Left cardiac atrium (tissue), 4 donors: ENCODE data around the gene PLCG1. TPM values are rescaled to one million over a fixed set of nuclear protein-coding genes. Genes with fewer than 3 reads are reported as not detected.
"Not testable (repeated sequence)": the region's sequence is repeated elsewhere in the genome, so short reads cannot be mapped to it uniquely, and the experiment has no call there.

Source experiments
- ATAC-seq, 2 donors: fragments of 200-7000 bp; cut with Tn5 transposase; one replicate each; pipeline ENCODE4 v1.9.1; 2020; ENCODE audit warnings: mild to moderate bottlenecking in 2 of 2, moderate library complexity in 2 of 2
- DNase-seq: peaks from one replicate; pipeline ENCODE4 v3.0.0-alpha.2; 2020
- intact Hi-C, 2 donors: fragments of 100-400 bp; cut with DNase I; formaldehyde crosslinking; loops; one replicate each; pipeline versions ENCODE4 v1.14.1 to v1.15.1; 2022 to 2023
- long read RNA-seq: library from polyadenylated mRNA; unstranded; transcript quantifications from one replicate; pipeline ENCODE4 v2.0.0, GENCODE V29; 2021
- total RNA-seq, 2 donors: library from RNA; stranded (reverse); fragmentation: NEBNext Ultra II Directional; extraction: Animal tissue kit (Norgen Biotek cat#: 25700); gene quantifications; one replicate each; pipeline ENCODE4 v1.2.1, GENCODE V29; 2021
- donor health status: DM: no; HTN: yes; CAD: no.
- donor health status: DM: no; HTN: yes; CAD: no; lungs with severe emphysema.
- donor health status: DM: yes; HTN: yes; CAD: no.
- donor health status: Dilated cardiomyopathy.

The PLCG1 gene
- 10 to 100 TPM; 40.0 to 64.8 TPM for total RNA-seq
- long read RNA-seq, partial matches to known transcripts: 8 of 11 reads
- long read RNA-seq, other reads (novel, unspliced or antisense): 3 of 11 reads

DNA sequence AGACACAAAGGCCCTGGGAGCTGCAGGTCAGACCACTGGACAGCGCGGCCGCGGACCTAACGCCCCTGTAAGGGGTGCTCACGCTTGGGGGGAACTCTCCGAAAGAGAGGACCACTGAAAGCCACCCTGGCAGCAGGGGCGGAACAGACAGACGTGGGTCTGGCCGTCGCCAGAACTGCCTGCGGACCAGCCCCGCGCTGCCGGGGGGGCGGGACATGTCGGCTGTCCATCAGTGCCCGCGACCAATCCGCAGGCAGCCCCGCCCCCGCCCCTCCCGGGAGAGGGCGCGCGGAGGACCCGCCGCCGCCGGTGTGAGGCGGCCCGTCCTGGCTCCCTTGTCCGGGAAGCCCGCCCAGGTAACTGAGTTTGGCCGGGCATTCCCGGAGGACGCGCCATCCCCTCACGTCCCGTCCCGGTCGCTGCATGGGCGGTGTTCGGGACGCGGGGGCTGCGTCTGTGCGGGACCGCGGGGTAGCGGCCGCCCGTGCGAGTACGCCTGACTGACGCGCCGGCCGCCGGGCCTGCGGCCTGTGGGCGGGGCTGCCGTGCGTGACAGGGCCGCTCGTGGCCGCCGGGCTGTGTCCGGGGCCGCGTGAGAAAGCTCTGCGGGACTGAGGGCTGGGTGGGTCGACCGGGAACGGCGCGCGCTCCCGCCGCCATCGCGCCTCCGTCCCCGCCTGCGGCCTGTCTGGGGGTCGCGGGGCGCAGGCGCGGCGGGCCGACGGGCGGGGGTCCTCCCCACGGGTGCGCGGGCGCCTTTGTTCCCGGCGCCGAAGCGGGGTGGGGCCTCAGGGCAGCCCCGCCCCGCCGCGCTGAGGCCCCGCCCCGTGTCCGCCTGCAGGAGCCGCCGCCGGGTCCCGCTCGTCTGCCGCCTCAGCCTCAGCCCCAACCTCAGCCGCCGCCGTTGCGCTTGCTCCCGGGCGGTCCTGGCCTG is at the start of gene PLCG1:
TSS of gene PLCG1 (plus strand) at position 864 of the 934 bp plus-strand sequence. CDS start 99 bp downstream, outside the sequence.
- ATAC-seq (peak; percentile 88 to 90), DNase-seq (peak; percentile 93)
- intact Hi-C loops: loop anchor here in 1 of 2 donors (5.0 to 10.0 kb wide), 2 partner anchors 205 to 268 kb away; partner anchors contain the start of gene LPIN3

- DNase-seq: no peak
- no peak for ATAC-seq
- intact Hi-C loops: no loop called here
Measured at GRCh38 chr20:41087777-41088176, 49.6 kb upstream of the PLCG1 start.

- ATAC-seq: no peak
- DNase-seq: no peak
- intact Hi-C loops: no loop called here
Measured at GRCh38 chr20:41089555-41089954, 47.8 kb upstream of the PLCG1 start.

DNA sequence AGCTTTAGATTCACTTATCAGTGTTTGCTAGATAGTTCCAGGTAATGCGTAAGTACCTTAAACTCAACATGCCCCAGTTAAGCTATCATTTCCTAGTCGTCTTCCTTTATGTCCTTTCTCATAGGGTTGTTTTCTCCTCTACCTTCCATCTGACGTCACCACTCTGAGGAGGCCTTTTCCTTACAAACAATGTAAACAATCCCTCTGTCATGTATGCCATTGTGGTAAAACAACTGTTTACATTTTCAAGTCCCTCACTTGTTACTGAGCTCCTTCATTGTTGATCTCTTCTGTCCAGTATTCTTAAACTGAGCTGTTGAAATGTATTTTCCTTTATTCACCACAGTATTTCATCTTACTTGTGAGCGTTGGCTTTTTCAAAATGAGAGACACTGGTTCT is 45.4 kb upstream of the PLCG1 start:
- intact Hi-C loops: no loop called here
- ATAC-seq (no peak), DNase-seq (no peak)

GRCh38 chr20:41094353-41095055 is 42.8 kb upstream of the PLCG1 start:
- intact Hi-C loops: loop anchor here (2.0 to 5.0 kb wide), 4 partner anchors 102 to 127 kb away; no protein-coding TSS in a partner anchor
- ATAC-seq: peak in 1 of 2 donors; percentile 62
- DNase-seq: no peak

GRCh38 chr20:41095110-41095969 is 42.0 kb upstream of the PLCG1 start:
- intact Hi-C loops: loop anchor here (2.0 to 5.0 kb wide), 4 partner anchors 103 to 128 kb away; no protein-coding TSS in a partner anchor
- ATAC-seq: peak in 1 of 2 donors; percentile 74
- peak; percentile 61 for DNase-seq

DNA sequence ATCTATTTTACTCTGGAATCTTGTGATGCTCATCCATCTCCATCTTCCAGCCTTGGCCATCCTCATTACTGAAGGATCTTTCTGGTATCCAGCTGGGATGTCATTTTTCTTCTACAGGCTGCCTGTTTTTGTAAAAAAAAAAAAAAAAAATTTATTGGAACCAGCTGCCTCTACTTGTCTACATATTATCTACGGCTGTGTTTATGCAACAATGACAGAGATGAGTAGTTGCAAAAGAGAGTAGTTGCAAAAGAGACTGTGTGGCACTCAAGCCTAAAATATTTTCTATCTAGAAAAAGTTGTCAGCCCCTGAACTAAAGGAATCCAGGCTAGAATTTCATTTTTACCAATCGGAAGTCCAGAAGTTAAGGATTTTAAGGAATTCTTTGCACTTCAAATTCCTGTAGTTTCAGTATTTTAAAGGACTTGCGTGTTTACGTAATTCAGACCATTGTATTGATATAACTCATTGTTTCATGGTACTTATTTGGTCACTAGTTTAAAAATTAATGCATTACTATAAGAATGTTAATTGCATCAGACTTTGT is 38.6 kb upstream of the PLCG1 start:
- intact Hi-C loops: loop anchor here in 1 of 2 donors (5.0 kb wide), 2 partner anchors 106 to 131 kb away; no protein-coding TSS in a partner anchor
- DNase-seq (no peak), ATAC-seq (peak in 1 of 2 donors; percentile 63)

DNA sequence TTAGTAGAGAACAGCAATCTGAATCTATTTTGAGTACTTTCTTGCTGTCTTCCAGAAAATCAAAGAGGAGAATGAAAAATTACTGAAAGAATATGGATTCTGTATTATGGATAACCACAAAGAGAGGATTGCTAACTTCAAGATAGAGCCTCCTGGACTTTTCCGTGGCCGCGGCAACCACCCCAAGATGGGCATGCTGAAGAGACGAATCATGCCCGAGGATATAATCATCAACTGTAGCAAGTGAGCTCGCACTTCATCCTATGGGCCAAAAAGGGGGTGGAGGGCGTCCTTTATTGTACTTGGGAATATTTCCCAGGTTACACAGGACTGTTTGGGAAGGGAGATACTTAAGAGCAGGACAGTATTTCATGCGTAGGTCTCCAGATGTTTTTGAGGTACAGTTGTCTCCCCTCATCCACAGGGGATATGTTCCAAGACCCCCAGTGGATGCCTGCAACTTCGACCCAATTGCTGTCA is 37.3 kb upstream of the PLCG1 start:
- ATAC-seq (no peak), DNase-seq (no peak)
- intact Hi-C loops: no loop called here

- ATAC-seq: no peak
- DNase-seq: no peak
- intact Hi-C loops: no loop called here
Measured at GRCh38 chr20:41101660-41102059, 35.7 kb upstream of the PLCG1 start.

- DNase-seq (no peak), ATAC-seq (no peak)
- intact Hi-C loops: no loop called here
Measured at GRCh38 chr20:41108531-41108930, 28.8 kb upstream of the PLCG1 start.

DNA sequence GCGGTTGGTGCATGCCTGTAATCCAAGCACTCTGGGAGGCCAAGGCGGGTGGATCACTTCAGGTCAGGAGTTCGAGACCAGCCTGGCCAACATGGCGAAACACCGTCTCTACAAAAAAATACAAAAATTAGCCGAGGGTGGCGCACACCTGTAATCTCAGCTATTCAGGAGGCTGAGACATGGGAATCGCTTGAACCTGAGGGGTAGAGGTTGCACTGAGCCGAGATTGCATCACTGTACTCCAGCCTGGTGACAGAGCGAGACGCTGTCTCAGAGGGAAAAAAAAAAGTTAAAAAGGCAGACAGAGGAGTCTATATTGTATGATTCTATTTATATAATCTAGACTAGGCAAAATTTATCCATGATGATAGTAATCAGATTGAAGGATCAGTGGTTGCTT is 27.3 kb upstream of the PLCG1 start:
- no peak for ATAC-seq
- DNase-seq: no peak
- intact Hi-C loops: no loop called here

DNA sequence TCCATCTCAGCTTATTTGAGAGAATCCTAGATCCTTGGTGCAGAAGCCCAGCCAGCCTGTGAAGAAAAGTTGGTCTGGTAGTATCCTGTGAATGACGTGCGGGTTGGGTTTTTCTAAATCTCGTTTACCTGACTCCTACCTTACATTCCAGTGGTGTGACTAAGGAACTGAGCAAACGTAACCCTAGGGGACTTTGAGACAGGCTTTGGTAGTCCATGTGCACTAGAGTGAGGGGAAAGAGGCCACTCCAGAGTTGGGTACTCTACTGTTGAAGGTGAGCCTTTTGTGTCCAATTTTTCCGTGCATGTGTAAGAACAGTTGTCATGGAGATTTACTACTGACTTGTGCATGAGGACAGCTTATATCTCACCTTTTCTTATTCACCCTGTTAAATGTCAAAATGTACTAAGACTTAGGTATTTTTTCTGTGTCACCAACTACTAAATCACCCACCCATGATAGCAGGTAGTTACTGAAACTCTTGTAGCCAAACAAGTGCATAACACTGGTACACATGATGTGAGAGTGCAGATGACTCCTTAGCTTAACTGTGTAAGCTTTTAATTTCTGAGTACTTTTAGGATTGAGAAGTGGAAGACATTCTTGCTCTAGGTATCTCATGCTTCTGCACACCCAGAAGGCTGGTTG is 26.3 kb upstream of the PLCG1 start:
- DNase-seq: no peak
- ATAC-seq: no peak
- intact Hi-C loops: no loop called here

GRCh38 chr20:41111578-41111951 is 25.8 kb upstream of the PLCG1 start:
- DNase-seq: no peak
- no peak for ATAC-seq
- intact Hi-C loops: no loop called here

- no peak for DNase-seq
- intact Hi-C loops: no loop called here
- peak in 1 of 2 donors; percentile 41 for ATAC-seq
Measured at GRCh38 chr20:41116282-41116956, 20.9 kb upstream of the PLCG1 start.

- intact Hi-C loops, DNase-seq, ATAC-seq: not testable (repeated sequence)
Measured at GRCh38 chr20:41118159-41118558, 19.2 kb upstream of the PLCG1 start.

- intact Hi-C loops: no loop called here
- no peak for ATAC-seq
- no peak for DNase-seq
Measured at GRCh38 chr20:41118632-41119031, 18.7 kb upstream of the PLCG1 start.
